B cell (primary cell): ENCODE results near the gene DAP. TPM values are rescaled to one million over a fixed set of nuclear protein-coding genes. Genes with fewer than 3 reads are reported as not detected.
A peak's percentile ranks its signal among the peaks of the same experiment; 100 is the strongest.

Experiments used
- ATAC-seq: fragments of 200-7000 bp; cut with Tn5 transposase; one replicate; pipeline ENCODE4 v1.10.0; 2021; ENCODE audit warnings: low read depth, mild to moderate bottlenecking, moderate number of reproducible peaks, moderate library complexity
- CTCF ChIA-PET: fragments of 350-600 bp; sonication (Branson Sonifier 250); formaldehyde crosslinking; loops from one replicate; lab custom pipeline; 2021; ENCODE audit warnings: antibody characterized with exemption, inconsistent platforms; lab: Charles Lee
- POLR2A ChIA-PET: fragments of 350-600 bp; sonication (Branson Sonifier 250); formaldehyde crosslinking; loops from one replicate; lab custom pipeline; 2021; ENCODE audit warnings: antibody characterized with exemption; lab: Charles Lee
- DNase-seq: peaks from one replicate; pipeline ENCODE4 v3.0.0; 2013
- H2AFZ ChIP-seq: 2 replicates; pipeline ENCODE4 v1.6.1; 2012; ENCODE audit warnings: mild to moderate bottlenecking, low read depth, low read length; ENCODE audit not compliant: insufficient read depth, poor library complexity, severe bottlenecking
- H3K27ac ChIP-seq, 2 donors: 1 replicate in 1 of 2; 2 replicates in 1 of 2; pipeline ENCODE4 v1.5.1; 2012 to 2013; ENCODE audit warnings: low read length in 2 of 2, mild to moderate bottlenecking in 2 of 2, moderate library complexity in 1 of 2
- H3K27me3 ChIP-seq, 4 experiments: fragments of 200-600 bp in 1 of 4; sonication (generic) in 1 of 4; replicated peaks in 1 of 4; 1 replicate in 2 of 4; 2 replicates in 2 of 4; pipeline versions ENCODE4 v1.6.1 to v1.7.0; 2013 to 2016; ENCODE audit warnings: low read length in 3 of 4, mild to moderate bottlenecking in 2 of 4, mixed read lengths in 1 of 4, moderate library complexity in 1 of 4; ENCODE audit not compliant: insufficient read depth in 4 of 4, control insufficient read depth in 3 of 4; ENCODE audit errors: control extremely low read depth in 1 of 4
- H3K36me3 ChIP-seq, 2 experiments: replicated peaks in 1 of 2; 1 replicate in 1 of 2; 2 replicates in 1 of 2; pipeline versions ENCODE4 v1.6.1 to v1.7.1; 2013; ENCODE audit warnings: low read length in 1 of 2; ENCODE audit not compliant: insufficient read depth in 2 of 2, control insufficient read depth in 1 of 2; ENCODE audit errors: control extremely low read depth in 1 of 2, extremely low read depth in 1 of 2
- H3K4me1 ChIP-seq, 2 donors: fragments of 200-600 bp in 1 of 2; sonication (generic) in 1 of 2; 1 replicate in 1 of 2; 2 replicates in 1 of 2; pipeline versions ENCODE4 v1.5.1 to v1.6.1; 2013 to 2017; ENCODE audit warnings: low read length in 2 of 2; ENCODE audit not compliant: control insufficient read depth in 2 of 2, insufficient read depth in 2 of 2
- H3K4me2 ChIP-seq: replicated peaks from 2 replicates; pipeline ENCODE3; 2012; ENCODE audit warnings: mild to moderate bottlenecking, low read depth, low read length; ENCODE audit not compliant: poor library complexity, severe bottlenecking
- H3K4me3 ChIP-seq, 5 experiments: fragments of 200-600 bp in 1 of 5; sonication (generic) in 1 of 5; 1 replicate in 3 of 5; 2 replicates in 2 of 5; pipeline versions ENCODE4 v1.5.1 to v1.7.0; 2011 to 2016; ENCODE audit warnings: low read length in 4 of 5, mild to moderate bottlenecking in 4 of 5, low read depth in 2 of 5, control low read depth in 1 of 5, moderate library complexity in 1 of 5; ENCODE audit not compliant: insufficient read depth in 1 of 5; ENCODE audit errors: control extremely low read depth in 1 of 5, extremely low read depth in 1 of 5
- H3K79me2 ChIP-seq: fragments of 200-600 bp; sonication (generic); one replicate; pipeline ENCODE4 v1.6.0; 2016; ENCODE audit warnings: low read length; ENCODE audit not compliant: control insufficient read depth, insufficient read depth
- H3K9ac ChIP-seq: fragments of 200-600 bp; sonication (generic); 2 replicates; pipeline ENCODE4 v1.6.1; 2017; ENCODE audit warnings: mild to moderate bottlenecking, low read length, moderate library complexity
- H3K9me3 ChIP-seq, 3 donors: one replicate each; pipeline versions ENCODE4 v1.6.1 to v1.7.1; 2013; ENCODE audit warnings: low read length in 2 of 3; ENCODE audit not compliant: control insufficient read depth in 2 of 3, insufficient read depth in 1 of 3; ENCODE audit errors: control extremely low read depth in 1 of 3
- H4K20me1 ChIP-seq: 2 replicates; pipeline ENCODE4 v1.6.0; 2012; ENCODE audit warnings: mild to moderate bottlenecking, low read length; ENCODE audit not compliant: insufficient read depth, control insufficient read depth, poor library complexity, severe bottlenecking
- H3K27ac Mint-ChIP-seq: one replicate; pipeline ENCODE4 v1.8.0; 2021; ENCODE audit warnings: mixed read lengths
- H3K27me3 Mint-ChIP-seq: one replicate; pipeline ENCODE4 v1.8.0; 2021; ENCODE audit warnings: mixed read lengths
- H3K4me1 Mint-ChIP-seq: one replicate; pipeline ENCODE4 v1.8.0; 2021; ENCODE audit warnings: mixed read lengths
- H3K4me3 Mint-ChIP-seq: one replicate; pipeline ENCODE4 v1.8.0; 2021; ENCODE audit warnings: mixed read lengths
- H3K9me3 Mint-ChIP-seq: one replicate; pipeline ENCODE4 v1.8.0; 2022; ENCODE audit warnings: mixed read lengths; ENCODE audit not compliant: insufficient read depth
- CTCF ChIP-seq: fragments of 200-600 bp; IDR thresholded peaks from one replicate; pipeline ENCODE4 v1.8.0; 2022; ENCODE audit warnings: antibody characterized with exemption, mild to moderate bottlenecking
- EZH2 ChIP-seq: IDR thresholded peaks from 2 replicates; pipeline ENCODE4 v1.6.1; 2012; ENCODE audit warnings: borderline replicate concordance, low read depth, mild to moderate bottlenecking, moderate library complexity, low read length; ENCODE audit not compliant: insufficient read depth, poor library complexity, severe bottlenecking
- WGBS: methylation state at CpG from one replicate; pipeline ENCODE4 v1.1.5; 2013; ENCODE audit warnings: missing lambda C conversion rate; ENCODE audit not compliant: insufficient coverage; 5-methylcytosine and 5-hydroxymethylcytosine counted together
- intact Hi-C: fragments of 100-400 bp; cut with micrococcal nuclease; formaldehyde crosslinking; loops from one replicate; pipeline ENCODE4 v1.10.0; 2022
- polyA plus RNA-seq: library from polyadenylated mRNA; depleted of rRNA; stranded (reverse); fragments of >200 nt; gene quantifications from 2 replicates; pipeline ENCODE4 v1.2.3, GENCODE V29; 2012
- total RNA-seq, 2 donors: library from RNA; stranded (reverse); fragments of 120-200 nt in 1 of 2; gene quantifications; 1 replicate in 1 of 2; 2 replicates in 1 of 2; pipeline versions ENCODE4 v1.2.3 to v1.2.4, GENCODE V29; 2013 to 2022

Gene DAP
- total and polyA plus RNA-seq, 2 donors (not counting 1 experiment from before 2014, with no cell fraction given) = 42.6 to 49.8 TPM

GRCh38 chr5:10757922-10758555 lies 3.0 kb downstream of the DAP start:
- H3K4me2 ChIP-seq = no peak overlapping the region
- no peak overlapping the region for H3K9ac ChIP-seq
- H2AFZ ChIP-seq = no peak overlapping the region
- no peaks in the 10 kb centered on the region for H3K27me3 Mint-ChIP-seq
- peak overlapping the region; percentile 76 for H3K4me3 Mint-ChIP-seq
- no peak overlapping the region for H3K27ac ChIP-seq
- peaks cover 0 to 23% of the 10 kb centered on the region in 2 experiments for H3K36me3 ChIP-seq
- H3K9me3 Mint-ChIP-seq = no peaks in the 10 kb centered on the region
- H3K27ac Mint-ChIP-seq = no peak overlapping the region
- H3K9me3 ChIP-seq = no peaks in the 10 kb centered on the region
- ChIA-PET POLR2A (interaction anchor here (0.6 kb wide), 1 partner anchor 253 kb away, joined by 5 read pairs; no protein-coding TSS in a partner anchor), CTCF (no interaction called here)
- peaks cover 61% of the 10 kb centered on the region for H3K79me2 ChIP-seq
- H4K20me1 ChIP-seq = peaks cover 27% of the 10 kb centered on the region
- H3K27me3 ChIP-seq = no peaks in the 10 kb centered on the region
- TF ChIP-seq CTCF = no peak
- no peak for TF ChIP-seq EZH2
- no peak overlapping the region for H3K4me3 ChIP-seq
- intact Hi-C loops = no loop called here
- peaks cover 66% of the 10 kb centered on the region for H3K4me1 Mint-ChIP-seq
- ATAC-seq (no peak), DNase-seq (no peak)
- H3K4me1 ChIP-seq = peaks cover 26 to 49% of the 10 kb centered on the region in 2 donors
- WGBS = 98% methylated on average over 4 of the region's 7 CpGs

- TF ChIP-seq CTCF (no peak), EZH2 (no peak)
- WGBS = 89% methylated on average over 7 of the region's 9 CpGs
- H3K27ac Mint-ChIP-seq = peak overlapping the region; percentile 5
- H3K9ac ChIP-seq = no peak overlapping the region
- H3K4me1 Mint-ChIP-seq = peaks cover 59% of the 10 kb centered on the region
- POLR2A ChIA-PET = no interaction called here
- no peaks in the 10 kb centered on the region for H3K27me3 Mint-ChIP-seq
- H3K9me3 Mint-ChIP-seq = no peaks in the 10 kb centered on the region
- ATAC-seq = no peak
- no peak for DNase-seq
- no peaks in the 10 kb centered on the region for H3K9me3 ChIP-seq
- intact Hi-C loops = no loop called here
- H4K20me1 ChIP-seq = peaks cover 29% of the 10 kb centered on the region
- no peak overlapping the region for H3K4me3 ChIP-seq
- no peak overlapping the region for H3K4me2 ChIP-seq
- CTCF ChIA-PET = no interaction called here
- no peak overlapping the region for H3K27ac ChIP-seq
- H3K27me3 ChIP-seq = no peaks in the 10 kb centered on the region
- peaks cover 17 to 39% of the 10 kb centered on the region in 2 donors for H3K4me1 ChIP-seq
- peaks cover 0 to 28% of the 10 kb centered on the region in 2 experiments for H3K36me3 ChIP-seq
- no peak overlapping the region for H2AFZ ChIP-seq
- peaks cover 68% of the 10 kb centered on the region for H3K79me2 ChIP-seq
- H3K4me3 Mint-ChIP-seq = no peak overlapping the region
Measured at GRCh38 chr5:10757043-10757442, 4.0 kb downstream of the DAP start.
